HG03378 (cell line): ENCODE data around the gene QSOX2.
"Not testable (repeated sequence)": the region's sequence is repeated elsewhere in the genome, so short reads cannot be mapped to it uniquely, and the experiment has no call there.

ENCODE experiments used
- ATAC-seq: cut with Tn5 transposase; IDR thresholded peaks from one replicate; pipeline ENCODE4 v1.9.1; 2021; ENCODE audit warnings: mild to moderate bottlenecking, moderate library complexity; ENCODE audit not compliant: unreplicated experiment

QSOX2 gene

GRCh38 chr9:136267261-136268111 is 21.9 kb upstream of the QSOX2 start:
- ATAC-seq = peak; percentile 37

- not testable (repeated sequence) for ATAC-seq
These were observed 21.0 kb upstream of the QSOX2 start for GRCh38 chr9:136266641-136267040.

GRCh38 chr9:136265561-136266355 is 20.1 kb upstream of the QSOX2 start:
- ATAC-seq = no peak

- ATAC-seq = no peak
These were observed 19.1 kb upstream of the QSOX2 start for GRCh38 chr9:136264441-136265405.

- no peak for ATAC-seq
These were observed 18.4 kb upstream of the QSOX2 start for GRCh38 chr9:136264031-136264430.

GRCh38 chr9:136262671-136263178 is 17.1 kb upstream of the QSOX2 start:
- ATAC-seq = no peak

GRCh38 chr9:136261686-136262430 is 16.2 kb upstream of the QSOX2 start:
- no peak for ATAC-seq

- no peak for ATAC-seq
These were observed 15.4 kb upstream of the QSOX2 start for GRCh38 chr9:136260936-136261472.

- no peak for ATAC-seq
These were observed 14.9 kb upstream of the QSOX2 start for GRCh38 chr9:136260521-136260920.

- ATAC-seq = no peak
These were observed 14.2 kb upstream of the QSOX2 start for GRCh38 chr9:136259836-136260235.

GRCh38 chr9:136259517-136259813 is 13.9 kb upstream of the QSOX2 start:
- no peak for ATAC-seq

- ATAC-seq = no peak
These were observed 13.3 kb upstream of the QSOX2 start for GRCh38 chr9:136258786-136259516.

GRCh38 chr9:136258299-136258625 is 12.7 kb upstream of the QSOX2 start:
- no peak for ATAC-seq

GRCh38 chr9:136257381-136258298 is 12.0 kb upstream of the QSOX2 start:
- no peak for ATAC-seq

- ATAC-seq = no peak
These were observed 10.6 kb upstream of the QSOX2 start for GRCh38 chr9:136255896-136256890.

GRCh38 chr9:136255166-136255538 is 9.5 kb upstream of the QSOX2 start:
- ATAC-seq = no peak
